Measurements from ENCODE around the gene ORMDL3. TPM values are rescaled to one million over a fixed set of nuclear protein-coding genes. Genes with fewer than 3 reads are reported as not detected.
"Not testable (repeated sequence)": the region's sequence is repeated elsewhere in the genome, so short reads cannot be mapped to it uniquely, and the experiment has no call there.

Gene ORMDL3
- total and polyA plus RNA-seq, 5 donors = 37.0 to 46.6 (median 41.0) TPM

DNA sequence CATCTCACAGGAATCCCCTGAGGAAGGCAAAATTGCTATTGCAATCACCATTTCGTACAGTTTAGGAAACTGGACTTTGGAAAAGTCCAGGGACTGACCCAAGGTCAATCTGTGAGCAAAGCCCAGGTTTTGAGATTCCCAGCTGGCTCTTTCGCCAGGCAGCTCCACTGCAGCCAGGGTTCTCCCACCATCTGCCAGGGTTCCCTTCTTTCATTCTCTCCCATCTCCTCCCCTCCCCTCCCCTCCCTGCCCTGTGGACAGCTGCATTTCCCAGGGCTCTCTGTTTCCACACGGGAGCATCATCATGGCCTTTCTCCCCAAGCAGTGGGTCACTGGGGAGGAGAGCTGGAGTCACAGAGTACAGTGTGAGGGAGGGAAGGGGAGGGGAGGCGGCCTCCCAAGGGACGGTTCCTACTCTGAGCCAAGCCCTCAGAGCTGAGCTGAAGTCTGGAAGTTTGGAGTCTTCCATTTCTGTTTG is 23.5 kb upstream of the ORMDL3 start:
- no peak overlapping the region for H3K4me3 ChIP-seq (ENCODE audit: low read length)
- intact Hi-C loops (cut with DNase I) = loop anchor here in 1 of 4 donors (10.0 kb wide), 1 partner anchor 64 kb away; the partner anchor contains the start of gene CSF3
- H3K4me1 ChIP-seq (ENCODE audit: control insufficient read depth, insufficient read depth, low read length) = no peaks in the 10 kb centered on the region
- WGBS = 50% methylated on average over 5 of the region's 5 CpGs
- no peaks in the 10 kb centered on the region for H3K27me3 ChIP-seq (ENCODE audit: control insufficient read depth, insufficient read depth)
- DNase-seq (peak; percentile 40 to 63 (median 62)), ATAC-seq (no peak)
- H3K27ac ChIP-seq (ENCODE audit: low read length) = no peak overlapping the region
- no peaks in the 10 kb centered on the region for H3K9me3 ChIP-seq (ENCODE audit: control insufficient read depth, low read length)

GRCh38 chr17:39949028-39949427 is 21.6 kb upstream of the ORMDL3 start:
- Histone ChIP-seq H3K27ac (ENCODE audit: low read length) (no peak overlapping the region), H3K4me3 (ENCODE audit: low read length) (no peak overlapping the region), H3K9me3 (ENCODE audit: control insufficient read depth, low read length) (no peaks in the 10 kb centered on the region), H3K4me1 (ENCODE audit: control insufficient read depth, insufficient read depth, low read length) (no peaks in the 10 kb centered on the region), H3K27me3 (ENCODE audit: control insufficient read depth, insufficient read depth) (no peaks in the 10 kb centered on the region)
- no peak for DNase-seq
- intact Hi-C loops (cut with DNase I) = no loop called here
- ATAC-seq = no peak
- 82% methylated on average over 2 of the region's 2 CpGs for WGBS

GRCh38 chr17:39948489-39948828 is 21.1 kb upstream of the ORMDL3 start:
- H3K27me3 ChIP-seq (ENCODE audit: control insufficient read depth, insufficient read depth); H3K27ac ChIP-seq (ENCODE audit: low read length); ATAC-seq; H3K4me3 ChIP-seq (ENCODE audit: low read length); intact Hi-C loops (cut with DNase I); H3K4me1 ChIP-seq (ENCODE audit: control insufficient read depth, insufficient read depth, low read length); DNase-seq; H3K9me3 ChIP-seq (ENCODE audit: control insufficient read depth, low read length): not testable (repeated sequence)
- 72% methylated on average over 5 of the region's 5 CpGs for WGBS

GRCh38 chr17:39946551-39947330 is 19.3 kb upstream of the ORMDL3 start:
- DNase-seq = peak in 2 of 3 donors; percentile 65 to 75
- ATAC-seq = peak in 1 of 2 donors; percentile 10
- Histone ChIP-seq H3K4me3 (ENCODE audit: low read length) (no peak overlapping the region), H3K27me3 (ENCODE audit: control insufficient read depth, insufficient read depth) (no peaks in the 10 kb centered on the region), H3K4me1 (ENCODE audit: control insufficient read depth, insufficient read depth, low read length) (no peaks in the 10 kb centered on the region), H3K27ac (ENCODE audit: low read length) (no peak overlapping the region), H3K9me3 (ENCODE audit: control insufficient read depth, low read length) (no peaks in the 10 kb centered on the region)
- intact Hi-C loops (cut with DNase I) = no loop called here
- WGBS = 66% methylated on average over 15 of the region's 15 CpGs

DNA sequence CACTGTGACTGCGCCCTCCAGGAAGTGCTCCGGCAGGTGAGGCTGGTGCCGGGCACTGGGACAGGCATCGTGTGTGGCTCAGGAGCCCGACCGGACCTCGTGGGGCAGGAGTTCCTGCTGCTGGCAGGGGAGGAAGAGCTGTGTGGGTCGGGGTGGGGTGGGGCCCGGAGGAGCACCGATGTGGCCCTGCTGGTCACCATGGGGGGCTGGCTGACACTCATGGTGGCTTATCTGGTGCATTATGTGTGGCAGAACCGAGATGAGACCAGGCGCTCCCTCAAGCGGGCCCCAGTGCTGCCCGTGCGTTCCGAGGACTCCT is 17.0 kb upstream of the ORMDL3 start:
- Histone ChIP-seq H3K4me1 (ENCODE audit: control insufficient read depth, insufficient read depth, low read length) (no peaks in the 10 kb centered on the region), H3K27ac (ENCODE audit: low read length) (no peak overlapping the region), H3K27me3 (ENCODE audit: control insufficient read depth, insufficient read depth) (no peaks in the 10 kb centered on the region), H3K9me3 (ENCODE audit: control insufficient read depth, low read length) (no peaks in the 10 kb centered on the region), H3K4me3 (ENCODE audit: low read length) (no peak overlapping the region)
- ATAC-seq (no peak), DNase-seq (no peak)
- intact Hi-C loops (cut with DNase I) = no loop called here
- 78% methylated on average over 16 of the region's 16 CpGs for WGBS

DNA sequence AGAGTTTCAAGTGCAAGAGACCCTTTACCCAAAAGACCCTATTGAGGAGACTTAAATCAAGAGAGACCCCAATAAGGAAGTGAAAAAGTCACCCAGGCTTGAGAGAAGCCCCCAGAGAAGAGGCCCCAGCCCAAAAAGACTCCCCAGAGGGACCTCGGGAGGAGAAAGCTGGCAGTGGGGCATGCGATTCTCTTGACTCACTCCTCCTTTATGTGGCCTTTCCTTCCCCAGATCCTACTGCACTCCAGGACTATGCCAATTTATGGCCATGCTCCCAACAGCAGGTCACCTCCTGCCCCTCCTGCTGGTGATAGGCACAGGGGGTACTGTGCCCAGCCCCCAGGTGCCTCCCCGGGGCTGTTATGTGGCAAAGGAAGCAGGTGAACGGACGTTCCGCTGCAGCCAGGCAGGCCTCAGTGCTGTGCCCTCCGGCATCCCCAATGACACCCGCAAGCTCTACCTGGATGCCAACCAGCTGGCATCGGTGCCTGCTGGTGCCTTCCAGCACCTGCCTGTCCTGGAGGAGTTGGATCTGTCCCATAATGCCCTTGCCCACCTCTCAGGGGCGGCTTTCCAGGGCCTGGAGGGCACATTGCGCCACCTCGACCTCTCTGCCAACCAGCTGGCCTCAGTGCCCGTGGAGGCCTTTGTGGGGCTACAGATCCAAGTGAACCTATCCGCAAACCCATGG is 16.4 kb upstream of the ORMDL3 start:
- DNase-seq = no peak
- Histone ChIP-seq H3K27me3 (ENCODE audit: control insufficient read depth, insufficient read depth) (no peaks in the 10 kb centered on the region), H3K9me3 (ENCODE audit: control insufficient read depth, low read length) (no peaks in the 10 kb centered on the region), H3K4me1 (ENCODE audit: control insufficient read depth, insufficient read depth, low read length) (no peaks in the 10 kb centered on the region), H3K4me3 (ENCODE audit: low read length) (no peak overlapping the region), H3K27ac (ENCODE audit: low read length) (no peak overlapping the region)
- WGBS = 89% methylated on average over 14 of the region's 14 CpGs
- intact Hi-C loops (cut with DNase I) = no loop called here
- ATAC-seq = no peak

DNA sequence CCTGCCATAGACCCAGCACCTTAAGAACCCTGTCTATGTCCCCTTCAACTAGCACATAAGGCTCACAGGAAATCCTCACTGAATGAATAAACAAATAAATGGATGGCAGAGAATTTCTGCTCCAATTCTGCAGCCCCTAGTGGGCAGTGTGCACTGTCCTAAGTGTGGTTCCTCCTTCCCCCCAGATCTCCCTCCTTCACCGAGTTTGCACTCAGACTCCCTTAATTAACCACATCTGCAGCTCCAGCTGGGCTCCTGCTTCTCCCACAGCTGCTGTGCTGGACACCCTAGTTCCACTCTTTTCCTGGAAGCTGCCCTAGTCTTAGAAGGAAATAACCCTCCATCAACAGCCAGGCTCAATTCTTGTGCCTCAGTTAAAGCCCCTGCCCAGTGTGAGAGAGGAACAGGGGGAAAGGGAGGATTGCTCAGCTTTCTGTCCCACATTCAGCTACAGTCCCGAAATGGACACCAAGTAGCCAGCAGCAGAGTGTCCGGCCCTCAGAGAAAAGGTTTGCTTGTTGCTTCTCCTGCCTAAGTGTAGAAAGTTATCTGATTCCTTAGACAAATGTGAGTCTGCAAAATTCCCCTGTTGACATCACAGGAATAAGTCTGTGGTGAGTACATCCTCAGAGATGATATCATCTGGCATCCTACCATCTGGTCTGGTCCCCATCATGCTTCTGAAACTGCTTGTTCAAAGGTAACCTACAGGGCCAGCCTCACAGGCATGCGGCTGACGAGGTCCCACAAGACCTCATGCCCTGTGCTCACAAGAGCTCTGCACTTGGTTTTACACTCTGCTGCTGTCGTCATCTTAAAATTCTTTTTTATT is 12.4 kb upstream of the ORMDL3 start:
- DNase-seq (no peak), ATAC-seq (peak in 1 of 2 donors; percentile 23)
- no peaks in the 10 kb centered on the region for H3K27me3 ChIP-seq (ENCODE audit: control insufficient read depth, insufficient read depth)
- no peaks in the 10 kb centered on the region for H3K9me3 ChIP-seq (ENCODE audit: control insufficient read depth, low read length)
- intact Hi-C loops (cut with DNase I) = no loop called here
- H3K4me3 ChIP-seq (ENCODE audit: low read length) = no peak overlapping the region
- no peak overlapping the region for H3K27ac ChIP-seq (ENCODE audit: low read length)
- 45% methylated on average over 6 of the region's 6 CpGs for WGBS
- H3K4me1 ChIP-seq (ENCODE audit: control insufficient read depth, insufficient read depth, low read length) = peaks cover 3% of the 10 kb centered on the region

- WGBS = 84% methylated on average over 3 of the region's 3 CpGs
Measured at GRCh38 chr17:39939106-39939505, 11.7 kb upstream of the ORMDL3 start.

DNA sequence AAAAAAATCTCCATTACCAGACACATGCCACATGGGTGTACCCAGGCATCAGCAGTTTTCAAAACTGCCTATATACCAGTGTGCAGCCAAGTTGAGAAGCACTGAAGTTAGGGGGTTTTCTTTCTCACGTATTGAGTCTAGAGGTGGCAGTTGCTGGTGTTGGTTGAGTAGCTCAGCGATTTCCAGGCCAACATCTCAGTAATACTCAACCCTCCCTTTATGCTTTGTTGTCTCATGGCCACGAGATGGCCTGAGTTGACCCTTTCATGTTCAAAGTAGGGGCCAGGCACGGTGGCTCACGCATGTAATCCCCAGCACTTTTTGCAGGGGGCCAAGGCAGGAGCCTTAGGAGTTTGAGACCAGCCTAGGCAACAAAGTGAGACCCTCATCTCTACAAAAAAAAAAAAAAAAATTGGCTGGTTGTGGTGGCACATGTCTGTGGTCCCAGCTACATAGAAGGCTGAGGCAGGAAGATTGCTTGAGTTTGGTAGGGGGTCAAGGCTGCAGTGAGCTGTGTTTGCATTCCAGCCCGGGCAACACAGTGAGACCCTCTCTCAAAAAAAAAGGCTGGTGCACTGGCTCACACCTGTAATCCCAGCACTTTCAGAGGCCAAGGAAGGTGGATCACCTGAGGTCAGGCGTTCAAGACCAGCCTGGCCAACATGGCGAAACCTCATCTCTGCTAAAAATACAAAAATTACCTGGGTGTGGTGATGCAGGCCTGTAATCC is 10.9 kb upstream of the ORMDL3 start:
- ATAC-seq (no peak), DNase-seq (no peak)
- Histone ChIP-seq H3K27ac (ENCODE audit: low read length) (no peak overlapping the region), H3K27me3 (ENCODE audit: control insufficient read depth, insufficient read depth) (no peaks in the 10 kb centered on the region), H3K4me3 (ENCODE audit: low read length) (no peak overlapping the region), H3K9me3 (ENCODE audit: control insufficient read depth, low read length) (no peaks in the 10 kb centered on the region), H3K4me1 (ENCODE audit: control insufficient read depth, insufficient read depth, low read length) (peaks cover 3% of the 10 kb centered on the region)
- intact Hi-C loops (cut with DNase I) = no loop called here
- 70% methylated on average over 8 of the region's 8 CpGs for WGBS

More at GRCh38 chr17:39939106-39939505, 11.7 kb upstream of the ORMDL3 start:
- H3K4me1 ChIP-seq (ENCODE audit: control insufficient read depth, insufficient read depth, low read length) = peaks cover 3% of the 10 kb centered on the region
- ATAC-seq = no peak
- H3K4me3 ChIP-seq (ENCODE audit: low read length) = no peak overlapping the region
- no peak overlapping the region for H3K27ac ChIP-seq (ENCODE audit: low read length)
- DNase-seq = no peak
- intact Hi-C loops (cut with DNase I) = no loop called here
- H3K9me3 ChIP-seq (ENCODE audit: control insufficient read depth, low read length) = no peaks in the 10 kb centered on the region
- H3K27me3 ChIP-seq (ENCODE audit: control insufficient read depth, insufficient read depth) = no peaks in the 10 kb centered on the region

DNA sequence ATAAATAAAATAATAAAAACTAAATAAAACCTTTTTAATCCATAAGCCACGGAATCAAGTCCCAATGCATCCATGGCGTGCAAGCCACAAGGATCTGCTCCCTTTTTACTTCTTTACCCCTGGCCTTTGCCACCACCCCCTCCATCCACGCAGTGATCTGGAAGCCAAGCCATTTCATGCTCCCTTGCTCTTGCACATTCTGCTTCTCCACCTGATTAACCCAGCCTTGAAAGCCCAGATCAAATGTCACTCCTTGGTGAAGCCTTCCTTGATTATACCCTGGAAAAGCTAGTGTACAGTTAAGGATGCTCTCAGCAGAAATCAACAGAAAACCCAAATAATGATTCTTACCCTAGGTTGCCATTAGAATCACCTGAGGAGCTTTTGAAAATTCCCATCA is 10.0 kb upstream of the ORMDL3 start:
- intact Hi-C loops (cut with DNase I) = no loop called here
- DNase-seq (no peak), ATAC-seq (no peak)
- H3K27me3 ChIP-seq (ENCODE audit: control insufficient read depth, insufficient read depth) = no peaks in the 10 kb centered on the region
- H3K9me3 ChIP-seq (ENCODE audit: control insufficient read depth, low read length) = no peaks in the 10 kb centered on the region
- 92% methylated on average over 3 of the region's 3 CpGs for WGBS
- H3K27ac ChIP-seq (ENCODE audit: low read length) = no peak overlapping the region
- H3K4me1 ChIP-seq (ENCODE audit: control insufficient read depth, insufficient read depth, low read length) = peaks cover 3% of the 10 kb centered on the region
- no peak overlapping the region for H3K4me3 ChIP-seq (ENCODE audit: low read length)
